ENCODE results near the gene PTPRN2.
A peak's percentile ranks its signal among the peaks of the same experiment; 100 is the strongest.
"Not testable (repeated sequence)": the region's sequence is repeated elsewhere in the genome, so short reads cannot be mapped to it uniquely, and the experiment has no call there.

The PTPRN2 gene

DNA sequence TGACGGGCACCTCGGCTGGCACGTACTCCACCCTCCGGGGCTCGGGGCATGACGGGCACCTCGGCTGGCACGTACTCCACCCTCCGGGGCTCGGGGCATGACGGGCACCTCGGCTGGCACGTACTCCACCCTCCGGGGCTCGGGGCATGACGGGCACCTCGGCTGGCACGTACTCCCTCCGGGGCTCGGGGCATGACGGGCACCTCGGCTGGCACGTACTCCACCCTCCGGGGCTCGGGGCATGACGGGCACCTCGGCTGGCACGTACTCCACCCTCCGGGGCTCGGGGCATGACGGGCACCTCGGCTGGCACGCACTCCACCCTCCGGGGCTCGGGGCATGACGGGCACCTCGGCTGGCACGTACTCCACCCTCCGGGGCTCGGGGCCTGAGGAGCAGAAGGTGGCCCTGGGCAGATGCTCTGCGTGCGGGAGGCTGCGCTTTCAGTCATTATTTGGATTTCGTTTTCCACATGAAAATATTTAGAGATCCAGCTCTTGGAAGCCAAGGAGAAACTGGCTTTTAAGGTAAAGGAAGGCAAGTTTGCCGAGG lies 1086.6 kb downstream of the PTPRN2 start:
- DNase-seq = not testable (repeated sequence)

DNA sequence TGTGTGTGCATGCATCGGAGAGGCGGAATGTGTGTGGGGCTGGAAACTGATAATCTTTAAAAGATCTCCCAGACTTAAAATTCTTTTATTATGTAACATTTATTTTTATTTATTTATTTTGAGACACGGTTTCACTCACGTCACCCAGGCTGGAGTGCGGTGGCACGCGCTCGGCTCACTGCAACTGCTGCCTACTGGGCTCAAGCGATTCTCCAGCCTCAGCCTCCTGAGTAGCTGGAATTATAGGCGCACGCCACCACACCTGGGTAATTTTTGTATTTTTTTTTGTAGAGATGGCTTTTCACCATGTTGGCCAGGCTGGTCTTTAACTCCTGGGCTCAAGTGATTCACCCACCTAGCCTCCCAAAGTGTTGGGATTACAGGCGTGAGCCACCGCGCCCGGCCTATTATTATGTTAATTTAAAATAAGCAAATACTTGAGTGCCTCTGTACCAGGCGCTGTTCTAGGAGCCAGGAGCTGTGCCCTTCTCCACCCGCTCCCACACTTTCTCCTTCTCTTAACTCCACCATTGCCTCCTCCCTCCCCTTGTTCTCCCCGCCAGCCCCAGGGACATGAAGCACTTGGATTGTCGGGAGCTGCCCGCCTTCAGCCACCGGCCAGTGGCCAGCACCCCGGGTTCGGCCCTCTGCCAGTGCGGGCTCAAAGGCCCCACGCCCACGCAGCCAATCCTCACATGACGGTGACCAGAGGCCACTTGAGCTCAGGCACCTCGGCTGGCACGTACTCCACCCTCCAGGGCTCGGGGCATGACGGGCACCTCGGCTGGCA lies 1087.3 kb downstream of the PTPRN2 start:
- DNase-seq = no peak

DNA sequence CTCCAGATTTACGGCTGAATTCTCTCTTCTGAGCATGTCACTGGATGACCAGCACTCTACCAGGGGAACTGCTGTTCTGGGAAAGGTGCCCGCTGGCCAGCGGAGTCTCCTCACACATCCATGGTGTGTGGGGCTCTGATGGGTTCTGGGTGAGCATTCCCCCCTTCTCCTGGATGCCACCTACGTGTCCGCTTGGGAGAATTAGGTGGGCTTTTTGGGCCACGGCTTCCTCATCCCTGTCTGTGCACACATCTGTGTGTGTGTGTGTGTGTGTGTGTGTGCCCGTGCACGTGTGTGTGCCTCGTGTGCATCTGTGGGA lies 1087.8 kb downstream of the PTPRN2 start:
- no peak for DNase-seq

DNA sequence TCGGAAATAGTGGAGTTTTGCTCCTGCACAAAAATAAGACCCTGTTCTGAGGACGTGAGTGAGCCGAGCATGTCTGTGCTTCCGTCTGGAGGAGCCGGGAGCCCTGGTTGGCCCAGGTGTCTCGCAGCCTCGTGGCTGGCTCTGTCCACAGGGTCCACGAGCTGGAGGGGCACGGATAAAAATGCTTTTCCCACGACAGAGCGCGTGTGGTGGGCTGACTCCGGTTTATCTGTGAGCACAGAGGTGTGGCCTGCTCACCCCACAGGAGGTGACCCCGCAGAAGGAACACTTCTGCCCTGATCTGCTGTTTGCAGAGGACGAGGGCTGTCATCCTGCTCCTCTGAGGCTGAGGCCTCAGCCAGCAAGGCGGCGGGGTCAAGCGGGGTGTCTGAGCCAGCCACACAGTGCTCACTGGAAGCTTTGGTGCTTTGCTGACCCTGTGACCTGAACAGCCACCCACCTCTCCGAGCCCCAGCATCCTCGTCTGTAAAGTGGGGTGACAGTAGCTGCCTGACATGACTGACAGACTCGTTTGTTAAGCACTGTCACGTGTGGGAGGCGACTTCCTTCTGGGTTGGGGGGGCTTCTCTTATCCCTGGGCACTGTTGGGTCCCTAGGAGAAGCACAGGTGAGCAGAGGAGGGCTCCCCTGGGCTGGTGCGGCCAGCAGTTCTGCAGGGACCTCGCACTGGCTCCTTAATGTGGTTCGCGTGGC lies 1088.3 kb downstream of the PTPRN2 start:
- DNase-seq = no peak

DNA sequence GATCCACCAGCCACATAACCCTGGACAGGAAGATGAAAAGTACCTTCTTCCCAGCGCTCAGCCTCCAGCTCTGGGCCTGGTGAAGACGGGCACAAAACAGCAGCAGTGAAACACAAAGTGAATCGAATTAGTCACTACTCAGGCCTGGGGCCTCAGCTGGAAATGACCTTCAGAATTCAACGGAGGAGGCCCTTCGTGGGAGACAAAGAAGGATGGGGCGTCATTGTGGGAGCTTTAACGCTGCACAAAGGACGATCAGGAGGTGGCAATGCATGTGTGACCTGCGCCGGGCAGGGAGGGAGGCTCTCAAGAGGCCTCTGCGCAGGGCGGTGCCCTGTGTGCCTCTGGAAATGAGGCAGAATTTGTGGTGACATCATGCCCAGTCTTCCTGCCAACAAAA lies 1089.0 kb downstream of the PTPRN2 start:
- no peak for DNase-seq

DNA sequence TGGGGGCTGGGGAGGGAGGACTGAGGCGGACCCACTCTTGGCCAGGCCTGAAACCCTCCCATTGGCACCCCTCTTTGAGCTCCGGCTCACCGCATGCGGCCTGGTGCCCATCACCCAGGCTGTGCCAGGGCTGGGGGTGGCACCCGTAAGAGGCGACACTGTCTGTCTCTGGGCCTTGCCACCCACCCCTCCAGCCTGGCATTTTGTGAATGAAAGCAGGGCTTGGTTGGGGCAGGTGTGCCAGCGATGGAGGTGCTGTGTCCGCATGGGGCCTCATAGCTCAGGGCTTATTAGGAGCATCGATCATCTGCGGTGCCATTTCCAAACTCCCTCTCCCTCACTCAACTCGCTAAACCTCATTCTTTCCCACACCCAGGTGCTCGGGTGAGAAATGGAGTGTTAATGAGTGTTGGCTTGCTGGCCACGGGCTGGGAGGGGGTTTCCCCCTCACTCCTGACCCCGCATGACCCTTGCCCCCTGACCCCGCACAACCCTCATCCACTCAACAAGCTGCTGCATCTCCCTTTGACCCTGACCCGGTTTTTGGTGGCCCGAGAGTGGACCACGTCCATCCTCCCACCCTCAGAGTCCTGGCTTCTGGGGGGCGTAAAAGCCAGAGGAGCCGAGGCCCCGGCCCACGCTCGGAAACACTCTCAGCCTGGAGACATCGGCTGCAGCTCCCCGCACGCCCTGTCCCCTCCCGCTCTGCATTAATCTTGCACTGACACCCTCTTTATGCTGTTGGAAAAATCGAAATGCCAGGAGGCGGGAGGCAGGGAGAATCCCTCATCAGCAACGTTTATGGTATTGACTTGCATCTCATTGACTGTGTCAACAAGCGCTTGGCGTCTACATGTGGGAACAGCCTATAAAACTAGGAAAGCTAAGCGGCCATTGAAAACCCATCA lies 1089.6 kb downstream of the PTPRN2 start:
- no peak for DNase-seq

DNA sequence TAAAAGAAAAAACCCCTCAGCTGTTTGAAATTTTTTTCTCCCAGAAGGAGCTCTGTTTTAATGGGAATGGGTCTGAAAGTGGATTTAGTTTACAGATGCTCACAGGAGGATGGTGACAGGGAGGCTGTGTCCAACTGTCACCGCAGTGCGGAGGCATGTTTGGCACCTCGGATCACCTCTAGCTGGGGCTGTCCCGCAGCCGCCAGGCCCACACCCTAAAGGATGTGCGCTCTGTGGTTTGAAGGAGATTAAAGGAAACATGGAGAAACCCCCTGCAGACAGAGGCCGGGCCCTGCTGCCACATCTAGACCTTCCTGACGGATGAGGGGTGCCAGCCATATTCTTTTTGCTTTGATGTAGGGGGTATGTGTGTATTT lies 1090.3 kb downstream of the PTPRN2 start:
- no peak for DNase-seq

DNA sequence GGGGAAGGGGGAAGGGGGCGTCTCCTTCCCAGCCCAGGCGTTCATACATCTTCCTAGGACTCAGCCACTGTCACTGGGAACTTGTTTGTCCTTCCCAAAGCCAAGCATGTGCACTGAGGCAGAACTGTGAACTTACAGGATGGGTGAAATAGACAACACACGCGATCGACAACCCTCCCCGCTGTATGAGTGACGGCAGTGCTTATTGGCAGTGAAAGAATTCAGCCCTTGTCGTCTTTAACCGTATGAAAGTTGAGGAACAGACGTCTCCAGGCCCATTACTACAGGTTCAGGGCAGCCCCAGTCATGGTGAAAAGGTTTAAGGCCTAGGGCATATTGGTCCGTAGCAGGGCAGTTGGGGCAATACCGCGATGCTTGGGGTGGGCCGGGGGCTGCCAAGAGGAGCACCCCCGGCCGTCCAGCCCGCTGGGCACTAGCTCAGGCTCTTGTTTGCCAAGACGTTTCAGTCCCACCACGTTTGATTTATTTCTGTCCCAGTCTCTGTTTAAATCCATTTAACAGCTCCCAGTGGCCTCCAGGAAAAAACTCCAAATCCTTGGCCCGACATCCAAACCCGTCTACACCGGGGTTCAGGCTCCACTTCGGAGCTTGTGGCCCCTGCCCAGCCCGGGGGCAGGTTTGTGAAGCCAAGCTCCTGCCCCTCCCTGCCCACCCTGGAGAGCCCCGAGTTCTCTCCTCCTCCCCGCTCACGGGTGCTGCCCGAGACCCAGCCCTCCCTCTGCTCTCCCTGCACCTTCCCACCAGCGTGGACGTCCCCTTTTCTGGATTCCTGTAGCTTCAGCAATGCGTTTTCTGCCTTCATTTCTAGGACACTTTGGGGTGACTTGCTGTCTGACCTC lies 1091.0 kb downstream of the PTPRN2 start:
- DNase-seq = no peak

DNA sequence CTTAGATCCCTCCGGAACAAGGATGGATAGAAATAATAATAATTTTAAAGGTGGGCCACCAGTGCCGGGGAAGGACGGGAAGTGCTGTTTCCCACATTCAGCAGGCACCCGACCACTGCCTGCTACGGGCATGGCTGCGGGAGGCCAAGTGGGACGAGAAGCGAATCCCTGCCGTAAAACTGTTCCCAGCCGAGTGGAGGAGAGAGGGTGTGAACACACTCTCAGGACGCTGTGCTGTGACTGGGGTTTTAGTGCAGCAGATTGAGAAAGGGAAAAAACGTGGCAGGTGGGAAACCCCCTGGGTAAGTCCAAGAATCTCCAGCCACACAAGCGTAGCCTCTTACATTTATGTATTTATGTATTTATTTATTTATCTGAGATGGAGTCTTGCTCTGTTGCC lies 1092.0 kb downstream of the PTPRN2 start:
- DNase-seq = peak; percentile 51

DNA sequence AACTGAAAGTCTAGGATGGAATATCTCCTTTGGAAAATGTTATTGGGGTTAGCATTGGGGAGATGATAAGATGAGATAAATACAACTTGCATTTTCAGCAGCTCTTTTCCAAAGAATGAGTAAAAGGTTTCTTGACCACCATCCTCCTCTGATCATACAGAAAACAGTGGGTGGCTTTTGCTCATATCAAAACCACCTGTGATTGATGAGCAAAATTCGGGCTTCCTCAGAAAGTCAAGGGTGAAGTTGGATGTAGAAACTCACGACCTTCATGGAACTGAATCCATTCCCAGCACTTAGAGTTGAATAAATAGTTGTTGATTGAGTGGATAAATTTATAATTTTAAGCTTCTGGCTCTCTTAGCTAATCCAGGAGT lies 1092.5 kb downstream of the PTPRN2 start:
- peak; percentile 37 for DNase-seq

DNA sequence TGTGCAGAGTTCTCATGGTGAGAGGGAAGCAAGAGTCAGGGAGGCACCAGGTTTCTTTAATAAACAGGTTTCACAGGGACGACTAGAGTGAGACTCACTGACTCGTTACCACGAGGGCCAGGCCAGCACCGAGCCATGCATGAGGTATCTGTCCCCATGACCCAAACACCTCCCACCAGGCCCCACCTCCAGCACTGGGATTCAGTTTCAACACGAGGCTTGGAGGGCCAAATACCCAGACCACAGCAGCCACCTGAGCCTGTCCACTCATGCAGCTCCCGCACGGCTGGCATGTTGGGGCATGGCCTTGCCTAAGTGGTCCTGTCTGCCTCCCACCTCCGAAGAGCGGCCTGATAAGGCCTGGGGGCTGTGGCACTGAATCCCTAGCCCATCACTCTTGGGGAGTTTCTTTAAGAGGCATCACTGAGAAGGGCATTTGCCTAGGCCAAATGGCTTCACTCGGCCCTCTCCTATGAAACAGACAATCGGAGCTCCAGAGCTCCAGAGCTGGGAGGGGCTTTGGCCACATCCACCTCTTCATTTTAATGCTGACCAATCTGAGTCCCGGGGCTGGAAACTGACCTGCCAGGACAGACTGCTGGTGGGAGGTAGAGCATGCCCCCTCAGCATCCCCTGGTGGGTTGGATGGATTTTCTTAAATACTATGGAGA lies 1093.0 kb downstream of the PTPRN2 start:
- DNase-seq = peak; percentile 41

DNA sequence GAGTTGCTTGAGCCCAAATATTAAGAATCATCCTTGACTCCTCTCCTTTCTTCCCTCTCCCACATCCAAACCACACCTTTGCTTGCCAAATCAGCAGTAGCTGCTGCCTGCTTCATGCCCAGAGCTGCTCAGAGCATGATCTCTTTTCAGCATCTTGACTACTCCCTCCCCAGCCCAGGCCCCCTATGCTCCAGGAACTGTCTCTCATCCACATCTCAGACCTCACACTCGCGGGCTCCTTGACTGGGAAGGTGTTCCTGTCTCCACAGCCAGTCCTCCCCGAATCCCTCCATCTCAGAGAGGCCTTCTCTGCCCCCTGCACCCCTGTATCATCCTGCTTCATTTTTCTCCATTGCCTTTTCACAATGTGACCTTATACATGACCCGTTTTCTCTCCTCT lies 1093.8 kb downstream of the PTPRN2 start:
- DNase-seq = no peak

DNA sequence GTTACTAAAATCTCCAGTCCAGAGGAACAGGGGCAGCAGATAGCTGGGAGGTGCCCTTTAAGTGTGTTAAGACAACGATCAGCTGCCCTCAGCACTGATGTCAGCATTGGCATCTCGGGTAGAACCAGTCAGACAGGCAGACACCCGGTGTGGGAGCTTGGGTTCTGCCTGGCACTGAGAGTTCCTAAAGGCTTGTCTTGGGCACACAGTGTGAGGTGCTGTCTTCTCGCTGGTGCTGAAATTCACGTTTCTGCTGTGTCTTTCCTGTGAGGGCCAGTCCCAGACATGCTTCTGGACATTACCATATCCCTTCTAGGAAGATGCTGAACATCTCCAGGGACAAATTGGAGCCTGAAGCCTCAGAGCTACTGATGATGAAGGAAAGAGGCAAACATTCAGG lies 1094.6 kb downstream of the PTPRN2 start:
- no peak for DNase-seq

DNA sequence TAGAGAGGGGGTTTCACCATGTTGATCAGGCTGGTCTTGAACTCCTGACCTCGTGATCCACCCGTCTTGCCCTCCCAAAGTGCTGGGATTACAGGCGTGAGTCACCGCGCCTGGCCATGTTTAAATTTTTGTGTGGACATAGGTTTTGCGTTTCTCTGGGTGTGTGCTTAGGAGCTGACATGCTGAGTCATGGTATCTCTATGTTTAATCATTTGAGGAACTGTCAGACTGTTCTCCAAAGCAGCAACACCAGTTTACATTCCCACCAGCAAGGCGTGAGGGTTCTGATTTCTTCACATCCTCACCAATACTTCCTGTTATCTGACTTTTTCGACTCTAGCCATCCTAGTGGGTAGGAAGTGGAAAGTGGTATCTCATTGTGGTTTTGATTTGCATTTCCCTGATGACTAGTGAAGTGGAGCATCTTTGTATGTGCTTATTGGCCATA lies 1097.1 kb downstream of the PTPRN2 start:
- peak; percentile 63 for DNase-seq

DNA sequence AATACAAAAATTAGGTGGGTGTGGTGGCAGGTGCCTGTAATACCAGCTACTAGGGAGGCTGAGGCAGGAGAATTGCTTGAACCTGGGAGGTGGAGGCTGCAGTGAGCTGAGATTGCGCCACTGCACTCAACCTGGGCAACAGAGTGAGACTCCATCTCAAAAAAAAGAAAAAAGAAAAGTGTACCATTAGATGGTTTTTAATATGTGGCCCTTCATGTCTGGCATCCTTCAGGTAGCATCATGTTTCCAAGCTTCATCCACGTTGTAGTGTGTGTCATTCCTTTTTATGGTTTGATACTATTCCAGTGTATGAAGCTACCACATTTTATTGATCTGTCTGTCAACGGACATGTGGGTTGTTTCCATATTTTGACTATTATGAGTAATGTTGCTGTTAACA lies 1097.8 kb downstream of the PTPRN2 start:
- DNase-seq = not testable (repeated sequence)

All from stimulated activated CD4-positive, alpha-beta T cell treated with anti-CD3 and anti-CD28 coated beads, Interleukin-15, amount 100 ng/mL, for 24 hours (primary cell).